Measurements from ENCODE around the gene SULF2. TPM values are rescaled to one million over a fixed set of nuclear protein-coding genes. Genes with fewer than 3 reads are reported as not detected.

Gene SULF2
- total RNA-seq, 2 donors from 2014 or later = 75.7 to 146 TPM

- Mint-ChIP-seq H3K9me3 (no peaks in the 10 kb centered on the region), H3K4me1 (peaks cover 3% of the 10 kb centered on the region), H3K36me3 (ENCODE audit: low read depth) (peaks cover 53% of the 10 kb centered on the region), H3K27ac (no peak overlapping the region), H3K27me3 (ENCODE audit: insufficient read depth) (no peaks in the 10 kb centered on the region), H3K4me3 (no peak overlapping the region)
- Histone ChIP-seq H3K9me3 (ENCODE audit: control insufficient read depth, low read length) (no peaks in the 10 kb centered on the region), H3K4me1 (ENCODE audit: control insufficient read depth, insufficient read depth, low read length) (no peaks in the 10 kb centered on the region), H3K4me3 (ENCODE audit: low read length) (no peak overlapping the region), H3K36me3 (ENCODE audit: control insufficient read depth, insufficient read depth, low read length) (peaks cover 93% of the 10 kb centered on the region), H3K27me3 (ENCODE audit: control insufficient read depth, insufficient read depth, low read length, poor library complexity, severe bottlenecking) (no peaks in the 10 kb centered on the region), H3K9ac (ENCODE audit: extremely low read depth, low read length, poor library complexity, severe bottlenecking) (no peak overlapping the region), H3K27ac (ENCODE audit: low read depth, low read length) (no peak overlapping the region)
- no peak for TF ChIP-seq CTCF (conservative IDR thresholded peaks at IDR 0.05)
- no peak for DNase-seq
- WGBS, 2 experiments (ENCODE audit: insufficient coverage in 1 of 2, insufficient read length in 1 of 2) = 96 to 98% methylated on average over 22 to 26 of the region's 26 CpGs
Measured at GRCh38 chr20:47684306-47685080, 100.8 kb downstream of the SULF2 start.

DNA sequence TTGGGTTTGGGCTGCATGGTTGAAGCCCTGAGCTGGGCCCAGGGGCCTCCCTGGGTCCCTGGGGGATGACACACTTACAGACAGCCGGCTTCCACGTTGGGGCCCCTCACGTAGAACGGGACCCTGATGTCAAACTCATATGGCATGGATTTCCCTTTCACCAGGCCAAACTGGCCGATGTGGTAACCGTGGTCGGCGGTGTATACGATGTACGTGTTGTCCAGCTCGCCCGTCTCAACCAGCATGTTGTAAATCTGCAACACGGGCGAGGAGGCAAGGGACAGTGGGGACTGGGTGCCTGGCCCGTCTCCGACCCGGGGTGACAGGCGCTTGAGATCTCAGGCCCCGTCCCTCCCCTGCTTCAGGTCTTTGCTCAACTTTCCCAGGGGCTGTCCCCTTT, 102.4 kb downstream of the SULF2 start:
- WGBS, 2 experiments (ENCODE audit: insufficient coverage in 1 of 2, insufficient read length in 1 of 2) = 95 to 98% methylated on average over 19 of the region's 19 CpGs
- H3K27me3 Mint-ChIP-seq (ENCODE audit: insufficient read depth) = no peaks in the 10 kb centered on the region

DNA sequence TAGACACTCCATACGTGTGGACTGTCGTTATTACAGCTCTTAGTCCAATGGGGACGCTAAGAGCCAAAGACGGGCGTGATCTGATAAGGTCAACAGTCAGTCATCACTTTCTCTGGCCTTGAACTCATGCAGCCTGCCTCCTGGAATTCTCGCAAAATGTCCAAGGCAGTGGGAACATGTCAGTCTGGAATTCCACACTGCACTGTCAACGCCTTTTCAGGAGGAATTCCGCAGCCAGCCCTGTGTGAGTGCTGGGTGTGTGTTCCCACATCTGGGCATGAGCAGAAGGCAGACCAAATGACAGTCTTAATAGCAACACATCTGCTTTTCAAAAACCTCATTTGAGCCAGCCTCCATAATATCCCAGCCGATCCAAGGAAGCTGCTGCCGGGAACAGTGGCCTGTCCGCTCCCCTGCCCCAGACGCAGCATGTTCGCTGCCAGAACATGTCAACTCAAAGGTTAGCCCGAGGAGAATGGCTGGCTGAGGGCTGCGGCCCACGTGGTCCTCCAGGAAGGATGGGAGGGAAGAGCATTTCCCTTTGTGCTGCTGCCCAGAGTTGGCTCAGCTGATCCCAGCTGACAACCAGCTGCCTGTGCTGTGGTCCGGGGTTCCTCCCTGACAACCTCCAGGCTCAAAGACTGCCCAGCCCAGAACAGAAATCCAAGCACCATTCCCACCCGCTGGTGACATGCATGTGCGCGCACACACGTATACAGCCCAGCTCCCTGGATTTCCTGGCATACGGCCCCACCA, 103.1 kb downstream of the SULF2 start:
- Mint-ChIP-seq H3K9me3 (no peaks in the 10 kb centered on the region), H3K4me3 (no peak overlapping the region), H3K27me3 (ENCODE audit: insufficient read depth) (no peaks in the 10 kb centered on the region), H3K27ac (no peak overlapping the region), H3K36me3 (ENCODE audit: low read depth) (peaks cover 52% of the 10 kb centered on the region), H3K4me1 (no peaks in the 10 kb centered on the region)
- DNase-seq = no peak
- no peaks in the 10 kb centered on the region for H3K27me3 ChIP-seq (ENCODE audit: control insufficient read depth, insufficient read depth, low read length, poor library complexity, severe bottlenecking)
- 90 to 91% methylated on average over 19 to 22 of the region's 22 CpGs for WGBS, 2 experiments (ENCODE audit: insufficient coverage in 1 of 2, insufficient read length in 1 of 2)
- TF ChIP-seq CTCF (conservative IDR thresholded peaks at IDR 0.05) = no peak
- H3K27ac ChIP-seq (ENCODE audit: low read depth, low read length) = no peak overlapping the region
- no peaks in the 10 kb centered on the region for H3K4me1 ChIP-seq (ENCODE audit: control insufficient read depth, insufficient read depth, low read length)
- H3K4me3 ChIP-seq (ENCODE audit: low read length) = no peak overlapping the region
- no peaks in the 10 kb centered on the region for H3K9me3 ChIP-seq (ENCODE audit: control insufficient read depth, low read length)
- peaks cover 84% of the 10 kb centered on the region for H3K36me3 ChIP-seq (ENCODE audit: control insufficient read depth, insufficient read depth, low read length)
- H3K9ac ChIP-seq (ENCODE audit: extremely low read depth, low read length, poor library complexity, severe bottlenecking) = no peak overlapping the region

More for the DNA sequence above, 102.4 kb downstream of the SULF2 start:
- Mint-ChIP-seq H3K4me1 (no peaks in the 10 kb centered on the region), H3K36me3 (ENCODE audit: low read depth) (peaks cover 53% of the 10 kb centered on the region), H3K9me3 (no peaks in the 10 kb centered on the region), H3K4me3 (no peak overlapping the region), H3K27ac (no peak overlapping the region)
- Histone ChIP-seq H3K9me3 (ENCODE audit: control insufficient read depth, low read length) (no peaks in the 10 kb centered on the region), H3K4me1 (ENCODE audit: control insufficient read depth, insufficient read depth, low read length) (no peaks in the 10 kb centered on the region), H3K27me3 (ENCODE audit: control insufficient read depth, insufficient read depth, low read length, poor library complexity, severe bottlenecking) (no peaks in the 10 kb centered on the region), H3K27ac (ENCODE audit: low read depth, low read length) (no peak overlapping the region), H3K36me3 (ENCODE audit: control insufficient read depth, insufficient read depth, low read length) (peaks cover 86% of the 10 kb centered on the region), H3K4me3 (ENCODE audit: low read length) (no peak overlapping the region), H3K9ac (ENCODE audit: extremely low read depth, low read length, poor library complexity, severe bottlenecking) (no peak overlapping the region)
- DNase-seq = no peak
- no peak for TF ChIP-seq CTCF (conservative IDR thresholded peaks at IDR 0.05)

Data from endodermal cell (in vitro differentiated cells).